Stomach (tissue), 9 donors: Measurements from ENCODE around the gene ATP6V0E2. TPM values are rescaled to one million over a fixed set of nuclear protein-coding genes. Genes with fewer than 3 reads are reported as not detected.

Experiments used
- DNase-seq, 2 donors: peaks; one replicate each; pipeline versions ENCODE4 v3.0.0 to v3.0.0-alpha.2; 2013 to 2019
- H3K27ac ChIP-seq, 5 donors: fragments of 200-600 bp in 4 of 5; sonication (generic) in 4 of 5; one replicate each; pipeline ENCODE4 v1.5.1; 2013 to 2019; ENCODE audit warnings: mild to moderate bottlenecking in 1 of 5, moderate library complexity in 1 of 5
- H3K27me3 ChIP-seq, 3 donors: fragments of 200-600 bp; sonication (generic); one replicate each; pipeline ENCODE4 v1.5.1; 2017 to 2019; ENCODE audit warnings: mixed run types in 1 of 3
- H3K36me3 ChIP-seq, 4 donors: fragments of 200-600 bp; sonication (generic); 1 replicate in 3 of 4; 2 replicates in 1 of 4; pipeline ENCODE4 v1.5.1; 2016 to 2019
- H3K4me1 ChIP-seq, 4 donors: fragments of 200-600 bp; sonication (generic); one replicate each; pipeline ENCODE4 v1.5.1; 2016 to 2019
- H3K4me3 ChIP-seq, 4 donors: fragments of 200-600 bp; sonication (generic) in 3 of 4; one replicate each; pipeline ENCODE4 v1.5.1; 2016 to 2019; ENCODE audit warnings: mild to moderate bottlenecking in 1 of 4
- H3K9me3 ChIP-seq, 4 donors: fragments of 200-600 bp; sonication (generic); one replicate each; pipeline ENCODE4 v1.5.1; 2016 to 2019
- EP300 ChIP-seq: sonication (generic); formaldehyde crosslinking; IDR thresholded peaks from one replicate; pipeline ENCODE4 v1.6.1; 2017; ENCODE audit warnings: antibody characterized with exemption
- POLR2A ChIP-seq, 4 donors: fragments of 450-650 bp; IDR thresholded peaks; one replicate each; pipeline ENCODE4 v1.6.1; 2016; ENCODE audit warnings: antibody characterized with exemption in 4 of 4, control low read depth in 2 of 4, mild to moderate bottlenecking in 1 of 4, moderate library complexity in 1 of 4
- POLR2AphosphoS5 ChIP-seq, 3 donors: sonication (generic); formaldehyde crosslinking; IDR thresholded peaks; one replicate each; pipeline ENCODE4 v1.6.1; 2016; ENCODE audit warnings: antibody characterized with exemption in 3 of 3
- WGBS, 5 donors: extraction: QIAGEN DNeasy Blood & Tissue Kit in 3 of 5; methylation state at CpG; one replicate each; pipeline versions ENCODE4 v1.1.5 to v1.1.7; 2013 to 2018; 5-methylcytosine and 5-hydroxymethylcytosine counted together
- intact Hi-C: fragments of 100-400 bp; cut with DNase I; formaldehyde crosslinking; loops from one replicate; pipeline ENCODE4 v1.15.1; 2023; ENCODE audit warnings: low total_unique reads
- polyA plus RNA-seq, 3 donors: library from polyadenylated mRNA; stranded (reverse); fragments of 200-250 nt; gene quantifications; one replicate each; pipeline ENCODE4 v1.2.3, GENCODE V29; 2013
- total RNA-seq, 5 donors: library from RNA; depleted of rRNA; stranded (reverse); fragments of >200 nt; gene quantifications; one replicate each; pipeline versions ENCODE4 v1.1.0 to v1.2.3, GENCODE V29; 2014 to 2016
- TF ChIP-seq, protein P1 (sequence below), 7 experiments: fragments of 450-650 bp in 4 of 7; fragments of 200-600 bp in 3 of 7; sonication (generic) in 3 of 7; IDR thresholded peaks; one replicate each; pipeline ENCODE4 v1.5.1; 2016 to 2019; ENCODE audit warnings: antibody characterized with exemption in 7 of 7, control low read depth in 2 of 7, mild to moderate bottlenecking in 1 of 7
- donor health status: healthy with polysubstance abuse.
- donor health status: Bipolar disorder and iron deficiency.
- donor health status: healthy.

ATP6V0E2 gene
- total and polyA plus RNA-seq, 8 donors, result 5.1 to 83.5 (median 17.1) TPM; not detected in 1

DNA sequence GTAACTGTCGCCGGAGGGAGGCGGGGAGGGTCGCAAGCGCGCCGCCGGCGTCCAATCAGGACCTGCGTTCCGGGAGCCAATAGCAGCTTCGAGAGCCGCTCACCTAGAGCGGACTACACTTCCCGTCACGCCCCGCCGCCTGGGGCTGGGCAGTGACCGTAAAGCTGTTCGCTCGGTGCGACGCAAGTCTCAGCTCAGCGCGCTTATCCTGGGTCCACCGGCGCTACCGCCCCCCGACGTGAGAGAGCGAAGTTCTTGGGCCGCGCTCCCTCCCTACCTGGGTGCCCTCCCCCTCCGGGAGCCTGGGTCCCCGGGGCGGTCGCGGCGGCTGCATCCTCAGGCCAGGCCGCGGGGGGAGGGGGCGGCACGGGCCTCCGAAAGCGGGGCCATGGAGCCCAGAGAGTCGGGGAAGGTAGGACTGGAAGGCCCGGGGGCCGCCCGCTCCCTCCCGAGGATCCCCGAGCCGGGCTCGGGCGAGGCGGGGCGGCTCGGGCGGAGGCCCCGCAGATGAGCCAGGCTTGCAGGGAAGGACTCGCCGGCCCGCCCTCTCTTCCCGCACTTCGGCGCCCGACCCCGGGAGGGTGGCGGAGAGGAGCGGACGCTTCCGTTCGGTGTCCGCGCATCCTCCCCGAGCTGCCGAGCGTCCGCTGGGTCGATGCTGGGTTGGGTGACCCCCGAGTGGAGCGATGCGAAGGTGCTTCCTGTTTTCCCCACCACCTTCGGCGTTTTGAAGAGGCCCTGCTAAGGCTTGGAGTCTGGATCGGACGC, 35.4 kb upstream of the ATP6V0E2 start, which contains the start of gene ZNF862:
TSS of gene ZNF862 (plus strand) at position 152 of the 768 bp plus-strand sequence. CDS start at position 389, 237 bp downstream.
- DNase-seq, result peak; percentile 99 to 100
- Histone ChIP-seq H3K36me3 (no peaks in the 10 kb centered on the region), H3K27me3 (no peaks in the 10 kb centered on the region), H3K9me3 (no peaks in the 10 kb centered on the region), H3K4me1 (peaks cover 4 to 18% (median 14%) of the 10 kb centered on the region in 4 donors), H3K4me3 (peak within 1 kb of the TSS; percentile 79 to 99 (median 93)), H3K27ac (peak within 1 kb of the TSS; percentile 79 to 95 (median 89))
- intact Hi-C loops, result no loop called here
- 0 to 4% (median 1%) methylated on average over 15 to 86 of the region's 86 CpGs for WGBS, 5 donors
- TF ChIP-seq, protein P1, sequence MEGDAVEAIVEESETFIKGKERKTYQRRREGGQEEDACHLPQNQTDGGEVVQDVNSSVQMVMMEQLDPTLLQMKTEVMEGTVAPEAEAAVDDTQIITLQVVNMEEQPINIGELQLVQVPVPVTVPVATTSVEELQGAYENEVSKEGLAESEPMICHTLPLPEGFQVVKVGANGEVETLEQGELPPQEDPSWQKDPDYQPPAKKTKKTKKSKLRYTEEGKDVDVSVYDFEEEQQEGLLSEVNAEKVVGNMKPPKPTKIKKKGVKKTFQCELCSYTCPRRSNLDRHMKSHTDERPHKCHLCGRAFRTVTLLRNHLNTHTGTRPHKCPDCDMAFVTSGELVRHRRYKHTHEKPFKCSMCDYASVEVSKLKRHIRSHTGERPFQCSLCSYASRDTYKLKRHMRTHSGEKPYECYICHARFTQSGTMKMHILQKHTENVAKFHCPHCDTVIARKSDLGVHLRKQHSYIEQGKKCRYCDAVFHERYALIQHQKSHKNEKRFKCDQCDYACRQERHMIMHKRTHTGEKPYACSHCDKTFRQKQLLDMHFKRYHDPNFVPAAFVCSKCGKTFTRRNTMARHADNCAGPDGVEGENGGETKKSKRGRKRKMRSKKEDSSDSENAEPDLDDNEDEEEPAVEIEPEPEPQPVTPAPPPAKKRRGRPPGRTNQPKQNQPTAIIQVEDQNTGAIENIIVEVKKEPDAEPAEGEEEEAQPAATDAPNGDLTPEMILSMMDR (IDR thresholded peaks at IDR 0.05), result no peak
- TF ChIP-seq EP300, result no peak
- TF ChIP-seq POLR2AphosphoS5 (IDR thresholded peaks at IDR 0.05), result peak; percentile 90 to 93 (median 91)
- peak in 1 of 4 donors; percentile 30 for TF ChIP-seq POLR2A (IDR thresholded peaks at IDR 0.05)

DNA sequence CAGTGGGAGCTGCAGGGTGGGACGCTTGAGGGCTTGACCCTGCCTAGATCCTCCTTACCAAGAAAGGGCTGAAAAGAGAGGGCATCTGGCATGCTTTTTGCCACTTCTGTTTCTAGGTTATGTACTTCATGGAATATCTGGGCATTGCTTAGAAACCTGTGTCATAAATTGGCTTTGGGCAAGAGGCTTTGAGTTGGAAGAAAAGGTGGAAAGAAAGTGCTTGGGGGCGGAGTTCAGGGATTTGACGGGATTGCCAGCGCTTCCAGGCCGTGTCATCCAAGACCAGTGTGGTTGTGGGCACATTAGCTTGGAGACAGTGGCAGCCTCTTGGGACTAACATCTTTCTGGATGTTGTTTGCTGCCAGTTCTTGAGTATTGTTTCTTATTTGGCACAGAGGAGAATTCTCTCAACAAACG, 34.8 kb upstream of the ATP6V0E2 start:
- H3K9me3 ChIP-seq, result no peaks in the 10 kb centered on the region
- 6 to 19% (median 11%) methylated on average over 5 to 6 of the region's 6 CpGs for WGBS, 5 donors
- intact Hi-C loops, result no loop called here
- no peaks in the 10 kb centered on the region for H3K36me3 ChIP-seq
- H3K27ac ChIP-seq, result peak overlapping the region in 4 of 5 donors; percentile 83 to 95 (median 92)
- DNase-seq, result no peak
- TF ChIP-seq, protein P1 (IDR thresholded peaks at IDR 0.05), result no peak
- TF ChIP-seq POLR2AphosphoS5 (IDR thresholded peaks at IDR 0.05), result no peak
- TF ChIP-seq EP300, result no peak
- no peak for TF ChIP-seq POLR2A (IDR thresholded peaks at IDR 0.05)
- peaks cover 4 to 18% (median 14%) of the 10 kb centered on the region in 4 donors for H3K4me1 ChIP-seq
- no peaks in the 10 kb centered on the region for H3K27me3 ChIP-seq
- peak overlapping the region; percentile 79 to 99 (median 93) for H3K4me3 ChIP-seq

DNA sequence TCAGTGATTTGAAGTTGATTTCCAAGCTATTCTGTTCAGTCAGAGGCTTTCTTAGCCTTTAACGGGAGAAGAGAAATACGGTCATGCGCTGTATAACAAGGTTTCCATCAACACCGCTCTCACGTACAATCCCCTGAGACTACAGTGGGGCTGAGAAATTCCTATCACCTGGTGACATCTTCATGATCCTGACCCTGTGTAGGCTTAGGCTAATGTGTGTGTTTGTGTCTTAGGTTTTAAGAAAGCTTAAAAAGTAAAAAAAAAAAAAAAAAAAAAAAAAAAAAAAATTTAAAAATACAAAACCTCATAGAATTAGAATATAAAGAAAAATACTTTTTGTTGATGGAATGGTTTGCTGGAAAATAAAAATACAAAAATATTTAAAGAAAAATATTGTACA, 33.8 kb upstream of the ATP6V0E2 start:
- Histone ChIP-seq H3K4me1 (peaks cover 4 to 18% (median 14%) of the 10 kb centered on the region in 4 donors), H3K9me3 (no peaks in the 10 kb centered on the region), H3K27me3 (no peaks in the 10 kb centered on the region), H3K27ac (no peak overlapping the region), H3K36me3 (peaks cover 0 to 5% (median 0%) of the 10 kb centered on the region in 4 donors), H3K4me3 (no peak overlapping the region)
- WGBS, 5 donors, result 90 to 99% (median 98%) methylated on average over 5 of the region's 5 CpGs
- TF ChIP-seq, protein P1 (IDR thresholded peaks at IDR 0.05), result no peak
- no peak for TF ChIP-seq POLR2AphosphoS5 (IDR thresholded peaks at IDR 0.05)
- no peak for TF ChIP-seq POLR2A (IDR thresholded peaks at IDR 0.05)
- no peak for TF ChIP-seq EP300
- DNase-seq, result no peak
- intact Hi-C loops, result no loop called here

DNA sequence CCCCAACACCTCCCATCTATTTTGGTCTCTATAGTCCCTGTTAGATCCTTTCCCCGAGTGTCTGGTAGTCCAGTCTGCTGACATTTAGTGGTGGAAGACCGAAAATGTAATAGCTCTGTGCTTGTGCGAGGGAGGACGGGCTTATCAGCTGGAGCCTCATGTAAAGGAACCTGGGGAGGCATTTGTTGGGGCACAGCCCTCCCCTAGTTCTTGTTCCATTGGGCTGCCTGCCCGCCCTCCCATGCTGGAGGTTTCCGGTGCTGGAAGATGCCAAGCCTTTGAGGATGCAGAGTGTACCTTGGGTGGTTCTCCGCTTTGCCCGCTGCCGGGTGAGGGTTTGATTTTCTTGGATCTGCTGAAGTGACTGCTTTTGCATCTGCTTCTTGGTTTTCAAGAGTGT, 30.2 kb upstream of the ATP6V0E2 start:
- WGBS, 5 donors, result 87 to 95% (median 90%) methylated on average over 9 of the region's 9 CpGs
- peaks cover 4 to 12% (median 11%) of the 10 kb centered on the region in 4 donors for H3K4me1 ChIP-seq
- no peak overlapping the region for H3K27ac ChIP-seq
- no peak overlapping the region for H3K4me3 ChIP-seq
- no peak for DNase-seq
- no peaks in the 10 kb centered on the region for H3K9me3 ChIP-seq
- no peaks in the 10 kb centered on the region for H3K27me3 ChIP-seq
- H3K36me3 ChIP-seq, result peaks cover 0 to 32% (median 23%) of the 10 kb centered on the region in 4 donors
- TF ChIP-seq POLR2AphosphoS5 (IDR thresholded peaks at IDR 0.05) (no peak), EP300 (no peak), POLR2A (IDR thresholded peaks at IDR 0.05) (no peak)
- TF ChIP-seq, protein P1 (IDR thresholded peaks at IDR 0.05), result no peak
- intact Hi-C loops, result no loop called here
